Stimulated activated naive B cell treated with anti-CD40 and anti-IgM and Interleukin-4, amounts not matched to agents 10 μg/mL and 1 μg/mL and 100 μg/mL, for 72 hours (primary cell): ENCODE results near the gene CCDC14.
"Not testable (repeated sequence)": the region's sequence is repeated elsewhere in the genome, so short reads cannot be mapped to it uniquely, and the experiment has no call there.

Experiments
- ATAC-seq, 2 donors: fragments of 150-1000 bp; cut with Tn5 transposase; replicated peaks; 2 replicates each; pipeline ENCODE4 v1.10.0; 2021; ENCODE audit warnings: moderate library complexity in 1 of 2
- DNase-seq: peaks from one replicate; pipeline ENCODE4 v3.0.0; 2021
- H3K27ac Mint-ChIP-seq: one replicate; pipeline ENCODE4 v1.8.0; 2022; ENCODE audit warnings: mild to moderate bottlenecking, mixed read lengths
- H3K27me3 Mint-ChIP-seq, 2 donors: one replicate each; pipeline ENCODE4 v1.8.0; 2022; ENCODE audit warnings: mixed read lengths in 2 of 2
- H3K36me3 Mint-ChIP-seq, 2 donors: one replicate each; pipeline ENCODE4 v1.8.0; 2022; ENCODE audit warnings: mixed read lengths in 2 of 2, mild to moderate bottlenecking in 1 of 2
- H3K4me1 Mint-ChIP-seq, 2 donors: one replicate each; pipeline ENCODE4 v1.8.0; 2022; ENCODE audit warnings: mixed read lengths in 2 of 2, mild to moderate bottlenecking in 1 of 2
- H3K4me3 Mint-ChIP-seq, 2 donors: one replicate each; pipeline ENCODE4 v1.8.0; 2022; ENCODE audit warnings: mild to moderate bottlenecking in 2 of 2, mixed read lengths in 2 of 2, moderate library complexity in 1 of 2
- H3K9me3 Mint-ChIP-seq, 2 donors: one replicate each; pipeline ENCODE4 v1.8.0; 2022; ENCODE audit warnings: mixed read lengths in 2 of 2, mild to moderate bottlenecking in 1 of 2

CCDC14 gene

GRCh38 chr3:123960781-123961507, at the start of gene CCDC14:
TSS of gene CCDC14 (minus strand) at chr3:123961229. CDS start at chr3:123961173, 56 bp downstream.
- Mint-ChIP-seq H3K27ac (peak within 1 kb of the TSS; percentile 94), H3K4me3 (peak within 1 kb of the TSS; percentile 97 to 98), H3K36me3 (no peaks in the 10 kb centered on the region), H3K9me3 (no peaks in the 10 kb centered on the region), H3K27me3 (peaks cover 0 to 5% of the 10 kb centered on the region in 2 donors), H3K4me1 (peaks cover 0 to 8% of the 10 kb centered on the region in 2 donors)
- ATAC-seq (peak; percentile 91 to 94), DNase-seq (peak; percentile 76)

GRCh38 chr3:124008321-124008720, 47.3 kb upstream of the CCDC14 start:
- ATAC-seq, DNase-seq, H3K4me3 Mint-ChIP-seq, H3K36me3 Mint-ChIP-seq, H3K9me3 Mint-ChIP-seq, H3K27ac Mint-ChIP-seq: not testable (repeated sequence)
- Mint-ChIP-seq H3K4me1 (peaks cover 2 to 14% of the 10 kb centered on the region in 2 donors), H3K27me3 (peaks cover 28 to 38% of the 10 kb centered on the region in 2 donors)

- Mint-ChIP-seq H3K4me1 (peaks cover 2 to 14% of the 10 kb centered on the region in 2 donors), H3K27ac (no peak overlapping the region), H3K27me3 (peaks cover 33 to 38% of the 10 kb centered on the region in 2 donors), H3K36me3 (no peaks in the 10 kb centered on the region), H3K9me3 (peaks cover 0 to 1% of the 10 kb centered on the region in 2 donors), H3K4me3 (no peak overlapping the region)
- ATAC-seq (peak; percentile 88 to 94), DNase-seq (peak; percentile 9)
These were observed 46.2 kb upstream of the CCDC14 start for GRCh38 chr3:124007186-124007585.

GRCh38 chr3:124002405-124003079, 41.5 kb upstream of the CCDC14 start:
- not testable (repeated sequence) for DNase-seq, ATAC-seq
- H3K27me3 Mint-ChIP-seq, result peaks cover 42 to 50% of the 10 kb centered on the region in 2 donors

GRCh38 chr3:124001366-124001765, 40.3 kb upstream of the CCDC14 start:
- DNase-seq, H3K4me1 Mint-ChIP-seq, H3K9me3 Mint-ChIP-seq, H3K4me3 Mint-ChIP-seq, H3K27ac Mint-ChIP-seq, H3K36me3 Mint-ChIP-seq, ATAC-seq: not testable (repeated sequence)
- H3K27me3 Mint-ChIP-seq, result peaks cover 37 to 50% of the 10 kb centered on the region in 2 donors

More at GRCh38 chr3:124002405-124003079, 41.5 kb upstream of the CCDC14 start:
- H3K9me3 Mint-ChIP-seq, H3K4me3 Mint-ChIP-seq, H3K36me3 Mint-ChIP-seq, H3K27ac Mint-ChIP-seq, H3K4me1 Mint-ChIP-seq: not testable (repeated sequence)

GRCh38 chr3:123997543-123997942, 36.5 kb upstream of the CCDC14 start:
- Mint-ChIP-seq H3K36me3 (no peaks in the 10 kb centered on the region), H3K27me3 (peaks cover 15 to 24% of the 10 kb centered on the region in 2 donors), H3K27ac (no peak overlapping the region), H3K9me3 (no peaks in the 10 kb centered on the region), H3K4me3 (no peak overlapping the region), H3K4me1 (no peaks in the 10 kb centered on the region)
- DNase-seq (no peak), ATAC-seq (no peak)

- H3K4me1 Mint-ChIP-seq, result no peaks in the 10 kb centered on the region
- ATAC-seq (no peak), DNase-seq (no peak)
- H3K36me3 Mint-ChIP-seq, result no peaks in the 10 kb centered on the region
- no peak overlapping the region for H3K27ac Mint-ChIP-seq
- no peak overlapping the region for H3K4me3 Mint-ChIP-seq
- peaks cover 27 to 31% of the 10 kb centered on the region in 2 donors for H3K27me3 Mint-ChIP-seq
- H3K9me3 Mint-ChIP-seq, result no peaks in the 10 kb centered on the region
These were observed 32.8 kb upstream of the CCDC14 start for GRCh38 chr3:123993818-123994217.

GRCh38 chr3:123991730-123992588, 30.9 kb upstream of the CCDC14 start, which contains the start of gene ROPN1:
TSS of gene ROPN1 (minus strand) at chr3:123992124. CDS start at chr3:123980481, 11,643 bp downstream.
- peak; percentile 93 to 95 for ATAC-seq
- H3K36me3 Mint-ChIP-seq, H3K9me3 Mint-ChIP-seq, H3K4me1 Mint-ChIP-seq, DNase-seq, H3K27ac Mint-ChIP-seq: not testable (repeated sequence)
- peak within 1 kb of the TSS in 1 of 2 donors; percentile 50 for H3K4me3 Mint-ChIP-seq
- H3K27me3 Mint-ChIP-seq, result peaks cover 30 to 38% of the 10 kb centered on the region in 2 donors

- no peak overlapping the region for H3K4me3 Mint-ChIP-seq
- DNase-seq (no peak), ATAC-seq (no peak)
- H3K4me1 Mint-ChIP-seq, result no peaks in the 10 kb centered on the region
- H3K27ac Mint-ChIP-seq, result no peak overlapping the region
- no peaks in the 10 kb centered on the region for H3K36me3 Mint-ChIP-seq
- peaks cover 49 to 69% of the 10 kb centered on the region in 2 donors for H3K27me3 Mint-ChIP-seq
- H3K9me3 Mint-ChIP-seq, result no peaks in the 10 kb centered on the region
These were observed 25.4 kb upstream of the CCDC14 start for GRCh38 chr3:123986427-123986826.

GRCh38 chr3:123984957-123985356, 23.9 kb upstream of the CCDC14 start:
- H3K27ac Mint-ChIP-seq, result no peak overlapping the region
- peaks cover 46 to 72% of the 10 kb centered on the region in 2 donors for H3K27me3 Mint-ChIP-seq
- no peaks in the 10 kb centered on the region for H3K9me3 Mint-ChIP-seq
- ATAC-seq (no peak), DNase-seq (no peak)
- H3K4me1 Mint-ChIP-seq, result peaks cover 0 to 4% of the 10 kb centered on the region in 2 donors
- H3K36me3 Mint-ChIP-seq, result no peaks in the 10 kb centered on the region
- H3K4me3 Mint-ChIP-seq, result no peak overlapping the region

GRCh38 chr3:123984350-123984749, 23.3 kb upstream of the CCDC14 start:
- H3K27me3 Mint-ChIP-seq, result peaks cover 42 to 67% of the 10 kb centered on the region in 2 donors
- DNase-seq, result no peak
- ATAC-seq, result no peak
- no peak overlapping the region for H3K4me3 Mint-ChIP-seq
- peaks cover 0 to 8% of the 10 kb centered on the region in 2 donors for H3K4me1 Mint-ChIP-seq
- H3K36me3 Mint-ChIP-seq, result no peaks in the 10 kb centered on the region
- H3K27ac Mint-ChIP-seq, result no peak overlapping the region
- no peaks in the 10 kb centered on the region for H3K9me3 Mint-ChIP-seq

- H3K4me1 Mint-ChIP-seq, H3K27ac Mint-ChIP-seq, DNase-seq, H3K9me3 Mint-ChIP-seq, H3K4me3 Mint-ChIP-seq, ATAC-seq, H3K36me3 Mint-ChIP-seq: not testable (repeated sequence)
- H3K27me3 Mint-ChIP-seq, result peaks cover 28 to 39% of the 10 kb centered on the region in 2 donors
These were observed 20.3 kb upstream of the CCDC14 start for GRCh38 chr3:123981317-123981716.

GRCh38 chr3:123980539-123980938, 19.5 kb upstream of the CCDC14 start:
- no peak for ATAC-seq
- H3K4me3 Mint-ChIP-seq, result no peak overlapping the region
- no peaks in the 10 kb centered on the region for H3K9me3 Mint-ChIP-seq
- H3K27me3 Mint-ChIP-seq, result peaks cover 33 to 37% of the 10 kb centered on the region in 2 donors
- no peak for DNase-seq
- H3K4me1 Mint-ChIP-seq, result peaks cover 0 to 8% of the 10 kb centered on the region in 2 donors
- no peak overlapping the region for H3K27ac Mint-ChIP-seq
- H3K36me3 Mint-ChIP-seq, result no peaks in the 10 kb centered on the region
